Measurements from ENCODE around the gene ZNF791. TPM values are rescaled to one million over a fixed set of nuclear protein-coding genes. Genes with fewer than 3 reads are reported as not detected.

The ZNF791 gene
- total RNA-seq, 1 experiment from 2014 or later, result 23.9 TPM

GRCh38 chr19:12681074-12681987, 70.6 kb downstream of the ZNF791 start, which contains the start of gene DHPS (continued):
- TF ChIP-seq HMGA2 (CRISPR knock-in tag; IDR thresholded peaks at IDR 0.05) (peak; percentile 17; the same call in 1 of the 2 replicates), MLX (CRISPR knock-in tag; IDR thresholded peaks at IDR 0.05) (peak; percentile 79; the same call in 1 of the 2 replicates), ATF1 (CRISPR knock-in tag; IDR thresholded peaks at IDR 0.05) (0 out of 2 replicates have a peak, but pooled peaks have one; percentile 62), MXD4 (CRISPR knock-in tag; IDR thresholded peaks at IDR 0.05; ENCODE audit: borderline replicate concordance) (no peak), TP53 (CRISPR knock-in tag; IDR thresholded peaks at IDR 0.05) (no peak), ZBTB43 (CRISPR knock-in tag; IDR thresholded peaks at IDR 0.05) (no peak), CREM (CRISPR knock-in tag; IDR thresholded peaks at IDR 0.05) (peak; percentile 76; the same call in 1 of the 2 replicates), ZNF317 (CRISPR knock-in tag; IDR thresholded peaks at IDR 0.05; ENCODE audit: borderline replicate concordance, low read depth) (0 out of 2 replicates have a peak, but pooled peaks have one; percentile 18), AFF4 (CRISPR knock-in tag; IDR thresholded peaks at IDR 0.05; ENCODE audit: borderline replicate concordance) (no peak), ESRRA (CRISPR knock-in tag; IDR thresholded peaks at IDR 0.05; ENCODE audit: borderline replicate concordance) (no peak), ZBTB21 (CRISPR knock-in tag; IDR thresholded peaks at IDR 0.05; ENCODE audit: borderline replicate concordance) (peak; percentile 56; the same call in 1 of the 2 replicates), NFATC4 (CRISPR knock-in tag; IDR thresholded peaks at IDR 0.05) (peak; percentile 74; the same call in 1 of the 2 replicates)
- TF ChIP-seq, protein P1, sequence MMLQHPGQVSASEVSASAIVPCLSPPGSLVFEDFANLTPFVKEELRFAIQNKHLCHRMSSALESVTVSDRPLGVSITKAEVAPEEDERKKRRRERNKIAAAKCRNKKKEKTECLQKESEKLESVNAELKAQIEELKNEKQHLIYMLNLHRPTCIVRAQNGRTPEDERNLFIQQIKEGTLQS (CRISPR knock-in tag; conservative IDR thresholded peaks at IDR 0.05), result no peak
- TF ChIP-seq, protein P2, sequence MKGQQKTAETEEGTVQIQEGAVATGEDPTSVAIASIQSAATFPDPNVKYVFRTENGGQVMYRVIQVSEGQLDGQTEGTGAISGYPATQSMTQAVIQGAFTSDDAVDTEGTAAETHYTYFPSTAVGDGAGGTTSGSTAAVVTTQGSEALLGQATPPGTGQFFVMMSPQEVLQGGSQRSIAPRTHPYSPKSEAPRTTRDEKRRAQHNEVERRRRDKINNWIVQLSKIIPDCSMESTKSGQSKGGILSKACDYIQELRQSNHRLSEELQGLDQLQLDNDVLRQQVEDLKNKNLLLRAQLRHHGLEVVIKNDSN (CRISPR knock-in tag; IDR thresholded peaks at IDR 0.05), result peak; percentile 94

Other genes starting within 250 kb of the ZNF791 start
- 1.9 to 4.0 TPM (median 2.4 TPM) in 3 replicates for gene ZNF442, start 245.2 kb upstream of the ZNF791 start, total RNA-seq (2021)
- gene ZNF799, start 209.6 kb upstream of the ZNF791 start, total RNA-seq (2021), result 3.7 to 4.4 TPM (median 4.0 TPM) in 3 replicates
- 7.0 to 8.0 TPM (median 7.1 TPM) in 3 replicates for gene ZNF443, start 169.9 kb upstream of the ZNF791 start, total RNA-seq (2021)
- 3.0 to 3.8 TPM (median 3.4 TPM) in 3 replicates for gene ZNF709, start 126.1 kb upstream of the ZNF791 start, total RNA-seq (2021)
- 8.9 to 11.1 TPM (median 10.7 TPM) in 3 replicates for gene ZNF564, start 59.4 kb upstream of the ZNF791 start, total RNA-seq (2021)
- 7.3 to 7.7 TPM (median 7.6 TPM) in 3 replicates for gene ZNF490, start 107 bp upstream of the ZNF791 start, total RNA-seq (2021)
- gene MAN2B1, start 55.8 kb downstream of the ZNF791 start, total RNA-seq (2021), result 69.2 to 73.4 TPM (median 72.0 TPM) in 3 replicates
- 21.8 to 26.3 TPM (median 23.7 TPM) in 3 replicates for gene WDR83, start 55.9 kb downstream of the ZNF791 start, total RNA-seq (2021)
- gene DHPS, start 71.0 kb downstream of the ZNF791 start, total RNA-seq (2021), result 93.3 to 115 TPM (median 104 TPM) in 3 replicates
- not detected in 3 replicates for gene GNG14, start 77.1 kb downstream of the ZNF791 start, total RNA-seq (2021)
- gene FBXW9, start 85.7 kb downstream of the ZNF791 start, total RNA-seq (2021), result 13.7 to 16.0 TPM (median 15.2 TPM) in 3 replicates
- 90.9 to 105 TPM (median 94.4 TPM) in 3 replicates for gene TNPO2, start 113.0 kb downstream of the ZNF791 start, total RNA-seq (2021)
- gene TRIR, start 123.8 kb downstream of the ZNF791 start, total RNA-seq (2021), result 165 to 172 TPM (median 167 TPM) in 3 replicates
- gene GET3, start 126.6 kb downstream of the ZNF791 start, total RNA-seq (2021), result 104 to 110 TPM (median 104 TPM) in 3 replicates
- gene BEST2, start 140.9 kb downstream of the ZNF791 start, total RNA-seq (2021), result 3.3 to 4.7 TPM (median 4.1 TPM) in 3 replicates
- 70.0 to 83.3 TPM (median 81.4 TPM) in 3 replicates for gene HOOK2, start 164.6 kb downstream of the ZNF791 start, total RNA-seq (2021)
- 6.6 to 11.5 TPM (median 10.2 TPM) in 3 replicates for gene JUNB, start 180.6 kb downstream of the ZNF791 start, total RNA-seq (2021)
- gene PRDX2, start 190.9 kb downstream of the ZNF791 start, total RNA-seq (2021), result 378 to 447 TPM (median 447 TPM) in 3 replicates
- gene THSD8, start 191.1 kb downstream of the ZNF791 start, total RNA-seq (2021), result 30.1 to 50.2 TPM (median 47.0 TPM) in 3 replicates
- 71.3 to 78.2 TPM (median 72.9 TPM) in 3 replicates for gene RNASEH2A, start 195.7 kb downstream of the ZNF791 start, total RNA-seq (2021)
- 2.4 to 3.8 TPM (median 3.1 TPM) in 3 replicates for gene RTBDN, start 223.7 kb downstream of the ZNF791 start, total RNA-seq (2021)
- 24.3 to 28.4 TPM (median 27.3 TPM) in 3 replicates for gene MAST1, start 227.6 kb downstream of the ZNF791 start, total RNA-seq (2021)

Data from WTC11 (cell line).